ENCODE measurements around the gene STK38L. TPM values are rescaled to one million over a fixed set of nuclear protein-coding genes. Genes with fewer than 3 reads are reported as not detected.

STK38L gene
- total and polyA plus RNA-seq, 2 of the 8 experiments (the other 6 are each of a cell fraction or from before 2014, with no cell fraction given): 8.1 to 63.6 TPM

- CTCF ChIA-PET (ENCODE audit: partially characterized antibody): interaction anchor here (1.5 kb wide), 1 partner anchor 15 kb away, joined by 5 read pairs; no protein-coding TSS in a partner anchor
- DNase-seq (ENCODE audit: low read depth in 1 of 2, low spot score in 2 of 2): no peak
- no peak overlapping the region for H3K56ac ChIP-seq (replicated peaks; ENCODE audit: insufficient read length, low read depth, low read length)
- no peak overlapping the region for H4K5ac ChIP-seq (ENCODE audit: insufficient read length, low read depth, low read length)
- no peaks in the 10 kb centered on the region for H3K27me3 ChIP-seq (replicated peaks in 1 of 4; ENCODE audit: control insufficient read depth in 3 of 4, extremely low read depth in 1 of 4, insufficient read depth in 3 of 4, low read length in 3 of 4)
- peak overlapping the region in 1 of 2 experiments; percentile 14; a peak in 1 of 4 replicates for H3K4me2 ChIP-seq (ENCODE audit: insufficient read depth in 1 of 2, low read depth in 2 of 2, low read length in 2 of 2)
- no peak overlapping the region for H3K9ac ChIP-seq (replicated peaks in 1 of 4; ENCODE audit: extremely low read depth in 1 of 4, low read depth in 3 of 4, low read length in 3 of 4)
- H3K79me2 ChIP-seq (ENCODE audit: control insufficient read depth in 1 of 2, insufficient read depth in 2 of 2, low read length in 2 of 2): peaks cover 0 to 27% of the 10 kb centered on the region in 2 experiments; a peak in 1 of 4 replicates
- H2AK5ac ChIP-seq (ENCODE audit: low read depth, low read length): no peak overlapping the region
- no peak overlapping the region for H3K14ac ChIP-seq (ENCODE audit: insufficient read length)
- no peak overlapping the region for H2BK15ac ChIP-seq (ENCODE audit: low read length)
- H3K4ac ChIP-seq (replicated peaks; ENCODE audit: insufficient read length, low read depth, low read length): no peak overlapping the region
- H3K23ac ChIP-seq (ENCODE audit: insufficient read length): no peak overlapping the region
- no peak overlapping the region for H2AFZ ChIP-seq (ENCODE audit: low read length)
- H3K9me3 ChIP-seq (ENCODE audit: insufficient read depth in 2 of 2, low read depth in 1 of 2, low read length in 1 of 2): no peaks in the 10 kb centered on the region
- no peak overlapping the region for H2BK5ac ChIP-seq (ENCODE audit: low read depth, low read length)
- H3K18ac ChIP-seq (ENCODE audit: extremely low read depth, low read length): no peak overlapping the region
- 9% methylated on average over 1 of the region's 1 CpG; no CpG with 5 or more reads in 1 of the 2 experiments for WGBS, 2 experiments (ENCODE audit: extremely low coverage in 1 of 2, insufficient coverage in 1 of 2, insufficient read length in 1 of 2, insufficient replicate concordance in 2 of 2, low coverage in 1 of 2, low lambda C conversion rate in 2 of 2, missing lambda C conversion rate in 1 of 2)
- no peak overlapping the region for H2BK120ac ChIP-seq (replicated peaks; ENCODE audit: low read depth, low read length)
- H4K8ac ChIP-seq (ENCODE audit: extremely low read depth, insufficient read depth, low read length): no peak overlapping the region
- H4K91ac ChIP-seq (replicated peaks; ENCODE audit: insufficient read length, low read length): no peak overlapping the region
- no peak overlapping the region for H2BK20ac ChIP-seq (ENCODE audit: low read length)
- no peaks in the 10 kb centered on the region for H3K23me2 ChIP-seq (ENCODE audit: low read depth, low read length)
- POLR2A ChIA-PET (ENCODE audit: partially characterized antibody): no interaction called here
- no peak overlapping the region; a peak in 1 of 8 replicates for H3K4me3 ChIP-seq (ENCODE audit: extremely low read depth in 1 of 4, insufficient read depth in 2 of 4, low read depth in 3 of 4, low read length in 4 of 4)
- peaks cover 0 to 9% (median under 1%) of the 10 kb centered on the region in 4 experiments; a peak in 3 of 7 replicates for H3K4me1 ChIP-seq (replicated peaks in 1 of 4; ENCODE audit: control insufficient read depth in 3 of 4, insufficient read depth in 4 of 4, low read length in 3 of 4)
- H3K36me3 ChIP-seq (ENCODE audit: control insufficient read depth in 2 of 4, insufficient read depth in 4 of 4, low read length in 3 of 4): no peaks in the 10 kb centered on the region
- H4K20me1 ChIP-seq (replicated peaks in 1 of 2; ENCODE audit: control insufficient read depth in 1 of 2, insufficient read depth in 2 of 2, low read length in 2 of 2): no peaks in the 10 kb centered on the region
- H3K79me1 ChIP-seq (ENCODE audit: low read depth, low read length): 0 out of 2 replicates have a peak, but pooled peaks cover 3% of the 10 kb centered on the region
- no peak for FAIRE-seq
- H3K27ac ChIP-seq (ENCODE audit: low read depth, low read length): no peak overlapping the region
- H2BK12ac ChIP-seq (ENCODE audit: low read depth, low read length): no peak overlapping the region
- no peak for TF ChIP-seq HDAC2 (IDR thresholded peaks at IDR 0.05; ENCODE audit: borderline replicate concordance in 1 of 2, low read depth in 2 of 2, low read length in 2 of 2)
These were observed 47.8 kb downstream of the STK38L start for GRCh38 chr12:27291862-27292261.

Data from H1 (cell line).